PC-3 (cell line): ENCODE measurements around the gene ARID1A. TPM values are rescaled to one million over a fixed set of nuclear protein-coding genes. Genes with fewer than 3 reads are reported as not detected.
A peak's percentile ranks its signal among the peaks of the same experiment; 100 is the strongest.

ENCODE experiments used
- ATAC-seq: fragments of 200-7000 bp; cut with Tn5 transposase; 2 replicates; pipeline ENCODE4 v1.9.1; 2020; ENCODE audit warnings: mild to moderate bottlenecking, moderate library complexity
- Bru-seq: library from RNA; stranded (reverse); fragments of 400-500 nt; gene quantifications from one replicate; lab custom pipeline; 2021; lab: Mats Ljungman, UMichigan
- BruChase-seq, 2 experiments: library from RNA; stranded (reverse); fragments of 400-500 nt; gene quantifications; one replicate each; lab custom pipeline; 2021; lab: Mats Ljungman, UMichigan
- BruUV-seq: library from RNA; stranded (reverse); fragments of 400-500 nt; replicated peaks from 2 replicates; lab custom pipeline; 2021; lab: Mats Ljungman, UMichigan
- CTCF ChIA-PET: fragments of 300-600 bp; sonication (Branson Sonifier 250); formaldehyde crosslinking; loops from one replicate; lab custom pipeline; 2022; ENCODE audit warnings: antibody characterized with exemption; lab: Charles Lee
- POLR2A ChIA-PET: fragments of 300-600 bp; sonication (Branson Sonifier 250); formaldehyde crosslinking; loops from one replicate; lab custom pipeline; 2022; ENCODE audit warnings: antibody characterized with exemption; ENCODE audit not compliant: unreplicated experiment; lab: Charles Lee
- DNase-seq: peaks from one replicate; pipeline ENCODE4 v3.0.0-alpha.2; 2015
- H2AFZ ChIP-seq: fragments of 300-600 bp; sonication (generic); 2 replicates; pipeline ENCODE4 v1.6.0; 2016; ENCODE audit warnings: antibody characterized with exemption, low read length
- H3F3A ChIP-seq: fragments of 300-600 bp; sonication (generic); one replicate; pipeline ENCODE4 v1.6.0; 2017; ENCODE audit warnings: antibody characterized with exemption, low read length, control low read depth, mild to moderate bottlenecking; ENCODE audit not compliant: unreplicated experiment
- H3K27ac ChIP-seq: fragments of 300-600 bp; sonication (generic); 2 replicates; pipeline ENCODE4 v1.5.1; 2016; ENCODE audit warnings: mild to moderate bottlenecking, low read length
- H3K27me3 ChIP-seq: fragments of 300-600 bp; sonication (generic); 2 replicates; pipeline ENCODE4 v1.6.1; 2016; ENCODE audit warnings: low read length, mixed read lengths
- H3K36me3 ChIP-seq: fragments of 300-600 bp; sonication (generic); 2 replicates; pipeline ENCODE4 v1.6.1; 2016; ENCODE audit warnings: low read depth, mixed run types, low read length, mixed read lengths
- H3K4me1 ChIP-seq: fragments of 300-600 bp; sonication (generic); 2 replicates; pipeline ENCODE4 v1.5.1; 2016; ENCODE audit warnings: low read length; ENCODE audit not compliant: insufficient read depth
- H3K4me2 ChIP-seq: fragments of 300-600 bp; sonication (generic); 2 replicates; pipeline ENCODE4 v1.6.0; 2016; ENCODE audit warnings: low read length
- H3K4me3 ChIP-seq: fragments of 300-600 bp; sonication (generic); 2 replicates; pipeline ENCODE4 v1.5.1; 2016; ENCODE audit warnings: mild to moderate bottlenecking, low read length, mixed read lengths
- H3K79me2 ChIP-seq: fragments of 300-600 bp; sonication (generic); 2 replicates; pipeline ENCODE4 v1.6.1; 2017; ENCODE audit warnings: low read length, mixed read lengths
- H3K9ac ChIP-seq: fragments of 300-600 bp; sonication (generic); 2 replicates; pipeline ENCODE4 v1.6.0; 2016; ENCODE audit warnings: mild to moderate bottlenecking, low read length
- H3K9me2 ChIP-seq: fragments of 300-600 bp; sonication (generic); replicated peaks from 2 replicates; pipeline ENCODE4 v1.6.1; 2016; ENCODE audit warnings: mixed run types, low read length, mixed read lengths
- H3K9me3 ChIP-seq: fragments of 300-600 bp; sonication (generic); 2 replicates; pipeline ENCODE4 v1.6.1; 2016; ENCODE audit warnings: low read length, mixed read lengths
- H4K20me1 ChIP-seq: fragments of 300-600 bp; sonication (generic); 2 replicates; pipeline ENCODE4 v1.6.1; 2016; ENCODE audit warnings: low read length, mixed read lengths
- CTCF ChIP-seq: fragments of 300-600 bp; sonication (generic); conservative IDR thresholded peaks from 2 replicates; pipeline ENCODE4 v1.5.1; 2017; ENCODE audit warnings: antibody characterized with exemption, low read depth, mild to moderate bottlenecking, low read length
- EZH2 ChIP-seq: fragments of 300-600 bp; sonication (generic); IDR thresholded peaks from one replicate; pipeline ENCODE4 v1.6.1; 2017; ENCODE audit warnings: antibody characterized with exemption, mild to moderate bottlenecking, low read length; ENCODE audit not compliant: unreplicated experiment
- EZH2phosphoT487 ChIP-seq: fragments of 300-600 bp; sonication (generic); IDR thresholded peaks from 2 replicates; pipeline ENCODE4 v1.6.1; 2018; ENCODE audit warnings: mild to moderate bottlenecking, antibody characterized with exemption, low read length, borderline replicate concordance
- intact Hi-C: fragments of 100-400 bp; cut with micrococcal nuclease; formaldehyde crosslinking; loops from 2 replicates; pipeline ENCODE4 v1.9.0; 2023
- long read RNA-seq: library from polyadenylated mRNA; unstranded; transcript quantifications from one replicate; pipeline ENCODE4 v2.0.0, GENCODE V29; 2021; ENCODE audit not compliant: unreplicated experiment
- total RNA-seq: library from RNA; depleted of rRNA; stranded (reverse); fragments of >200 nt; gene quantifications from 2 replicates; pipeline ENCODE4 v1.2.3, GENCODE V29; 2014; rRNA removed

ARID1A gene
- 43.8 and 78.0 TPM in 2 replicates for total RNA-seq
- Bru-seq, nascent RNA, result percentile 93 among the genes with signal in this experiment
- percentile 91 among the genes with signal in this experiment for BruChase-seq, experiment 1, labeled RNA remaining after a 6-hour chase
- percentile 89 among the genes with signal in this experiment for BruChase-seq, experiment 2, labeled RNA remaining after a 2-hour chase
- long read RNA-seq, transcript ARID1A-217 (1 exons, 3,046 nt), result major isoform, 19 of 81 reads
- long read RNA-seq, partial matches to known transcripts, result 56 of 81 reads
- long read RNA-seq, other reads (novel, unspliced or antisense), result 6 of 81 reads

- Histone ChIP-seq H2AFZ (peak within 1 kb of the TSS; percentile 69), H3K9ac (peak within 1 kb of the TSS; percentile 89), H3K27me3 (no peaks in the 10 kb centered on the region), H3K4me3 (peak within 1 kb of the TSS; percentile 86), H4K20me1 (peaks cover 24% of the 10 kb centered on the region), H3K9me2 (no peaks in the 10 kb centered on the region), H3K79me2 (peaks cover 61% of the 10 kb centered on the region), H3K9me3 (no peaks in the 10 kb centered on the region), H3F3A (no peaks in the 10 kb centered on the region), H3K27ac (peak within 1 kb of the TSS; percentile 81), H3K36me3 (no peaks in the 10 kb centered on the region), H3K4me2 (peak within 1 kb of the TSS; percentile 97), H3K4me1 (peaks cover 49% of the 10 kb centered on the region)
- TF ChIP-seq EZH2phosphoT487, result no peak
- no peak for TF ChIP-seq EZH2
- TF ChIP-seq CTCF, result no peak
- intact Hi-C loops, result loop anchor here (5.0 to 10.0 kb wide), 2 partner anchors 57 to 169 kb away; partner anchors contain the start of gene SFN
- POLR2A ChIA-PET, result interaction anchor here (0.6 kb wide), 1 partner anchor 1660 kb away, joined by 3 read pairs; no protein-coding TSS in a partner anchor
- peak; percentile 52 for ATAC-seq
- CTCF ChIA-PET, result interaction anchor here (0.6 kb wide), 1 partner anchor 190 kb away, joined by 4 read pairs; no protein-coding TSS in a partner anchor
- peak; percentile 96 for DNase-seq
- no TSS peak for BruUV-seq
Observed at GRCh38 chr1:26695356-26696118, at the start of gene ARID1A. TSS of gene ARID1A (plus strand) at chr1:26696015. CDS start at chr1:26696404, 389 bp downstream.

- H3K36me3 ChIP-seq, result no peaks in the 10 kb centered on the region
- no peaks in the 10 kb centered on the region; the same call in 1 of the 2 replicates for H3K4me1 ChIP-seq
- no peak overlapping the region for H3K4me2 ChIP-seq
- no peaks in the 10 kb centered on the region for H3F3A ChIP-seq
- DNase-seq (no peak), ATAC-seq (no peak)
- no peaks in the 10 kb centered on the region for H3K79me2 ChIP-seq
- no peak overlapping the region for H3K4me3 ChIP-seq
- H2AFZ ChIP-seq, result no peak overlapping the region
- BruUV-seq, result no TSS peak
- H3K27me3 ChIP-seq, result no peaks in the 10 kb centered on the region
- no peaks in the 10 kb centered on the region for H3K9me2 ChIP-seq
- CTCF ChIA-PET, result interaction anchor here (1.4 kb wide), 1 partner anchor 13 kb away, joined by 4 read pairs; no protein-coding TSS in a partner anchor
- no peaks in the 10 kb centered on the region for H3K9me3 ChIP-seq
- POLR2A ChIA-PET, result no interaction called here
- no peak overlapping the region for H3K27ac ChIP-seq
- intact Hi-C loops, result no loop called here
- TF ChIP-seq EZH2phosphoT487, result no peak
- no peak for TF ChIP-seq CTCF
- TF ChIP-seq EZH2, result no peak
- no peak overlapping the region for H3K9ac ChIP-seq
- no peaks in the 10 kb centered on the region for H4K20me1 ChIP-seq
Observed at GRCh38 chr1:26664802-26665201, 31.0 kb upstream of the ARID1A start.
